HCT116 (cell line): ENCODE measurements around the gene FAM193A. TPM values are rescaled to one million over a fixed set of nuclear protein-coding genes. Genes with fewer than 3 reads are reported as not detected.

ENCODE experiments used
- ATAC-seq: fragments of 200-7000 bp; cut with Tn5 transposase; 2 replicates; pipeline ENCODE4 v1.9.1; 2020; ENCODE audit warnings: mild to moderate bottlenecking, moderate library complexity
- BruUV-seq: library from RNA; stranded (reverse); fragments of 400-500 nt; replicated peaks from 2 replicates; lab custom pipeline; 2021; lab: Mats Ljungman, UMichigan
- CTCF ChIA-PET: fragments of 300-600 bp; sonication (Branson Sonifier 250); formaldehyde crosslinking; loops from one replicate; lab custom pipeline; 2021; ENCODE audit warnings: antibody characterized with exemption; lab: Charles Lee
- POLR2A ChIA-PET: fragments of 300-600, 350-600 bp; sonication (Branson Sonifier 250); formaldehyde crosslinking; loops from one replicate; lab custom pipeline; 2021; ENCODE audit warnings: antibody characterized with exemption; lab: Charles Lee
- RAD21 ChIA-PET, 2 experiments: fragments of 300-600 bp; sonication (Branson Sonifier 250); formaldehyde crosslinking; loops; one replicate each; lab custom pipeline; 2023; ENCODE audit warnings: low total read pairs in 2 of 2; ENCODE audit not compliant: uncharacterized antibody in 2 of 2, unreplicated experiment in 2 of 2, low non-redundant PET in 1 of 2; lab: Charles Lee
- DNase-seq: peaks from one replicate; pipeline ENCODE4 v3.0.0-alpha.2; 2010; ENCODE audit warnings: low read depth, low spot score
- H2AFZ ChIP-seq: fragments of 200-600 bp; shearing (Covaris generic), sonication (generic); 2 replicates; pipeline ENCODE4 v1.6.1; 2017; ENCODE audit warnings: low read depth, mixed run types, mixed read lengths, antibody characterized with exemption, low read length; ENCODE audit not compliant: poor library complexity, severe bottlenecking
- H3K27ac ChIP-seq: 2 replicates; pipeline ENCODE4 v1.5.1; 2012; ENCODE audit warnings: low read depth, low read length
- H3K27me3 ChIP-seq: fragments of 200-600 bp; sonication (generic); 2 replicates; pipeline ENCODE4 v1.6.1; 2016; ENCODE audit warnings: mixed run types, low read length, mixed read lengths; ENCODE audit not compliant: insufficient read depth
- H3K36me3 ChIP-seq, 2 experiments: fragments of 200-500 bp in 1 of 2; fragments of 200-600 bp in 1 of 2; sonication (Bioruptor generic) in 1 of 2; sonication (generic) in 1 of 2; 2 replicates each; pipeline versions ENCODE4 v1.5.1 to v1.6.1; 2014 to 2016; ENCODE audit warnings: low read length in 2 of 2, inconsistent platforms in 1 of 2, mixed read lengths in 1 of 2, mixed run types in 1 of 2; ENCODE audit not compliant: insufficient read depth in 2 of 2, control insufficient read depth in 1 of 2
- H3K4me1 ChIP-seq, 2 experiments: fragments of 200-600 bp in 1 of 2; sonication (generic) in 1 of 2; 2 replicates each; pipeline versions ENCODE4 v1.5.1 to v1.6.1; 2012 to 2017; ENCODE audit warnings: low read length in 2 of 2, inconsistent platforms in 1 of 2, mild to moderate bottlenecking in 1 of 2, mixed read lengths in 1 of 2, mixed run types in 1 of 2, moderate library complexity in 1 of 2; ENCODE audit not compliant: insufficient read depth in 2 of 2, control insufficient read depth in 1 of 2
- H3K4me2 ChIP-seq: fragments of 200-600 bp; sonication (generic); 2 replicates; pipeline ENCODE4 v1.6.1; 2017; ENCODE audit warnings: mixed run types, low read length, mixed read lengths
- H3K4me3 ChIP-seq, 2 experiments: fragments of 200-600 bp in 1 of 2; sonication (generic) in 1 of 2; replicated peaks in 1 of 2; 2 replicates each; pipeline ENCODE4 v1.5.1; 2011 to 2016; ENCODE audit warnings: low read length in 2 of 2, control low read depth in 1 of 2, low read depth in 1 of 2, mild to moderate bottlenecking in 1 of 2, mixed read lengths in 1 of 2, mixed run types in 1 of 2
- H3K79me2 ChIP-seq: fragments of 200-600 bp; sonication (generic); 2 replicates; pipeline ENCODE4 v1.6.1; 2017; ENCODE audit warnings: mild to moderate bottlenecking, mixed run types, low read length, moderate library complexity, mixed read lengths; ENCODE audit not compliant: insufficient read depth
- H3K9ac ChIP-seq: fragments of 200-600 bp; sonication (generic); 2 replicates; pipeline ENCODE4 v1.6.1; 2016; ENCODE audit warnings: low read length, mixed read lengths
- H3K9me2 ChIP-seq: fragments of 200-600 bp; sonication (generic), shearing (Covaris generic); 2 replicates; pipeline ENCODE4 v1.6.1; 2017; ENCODE audit warnings: mixed run types, mild to moderate bottlenecking, moderate library complexity; ENCODE audit not compliant: insufficient read depth
- H3K9me3 ChIP-seq, 2 experiments: fragments of 200-500 bp in 1 of 2; fragments of 200-600 bp in 1 of 2; sonication (Bioruptor generic) in 1 of 2; sonication (generic) in 1 of 2; 2 replicates each; pipeline ENCODE4 v1.6.1; 2014 to 2017; ENCODE audit warnings: low read length in 2 of 2, mixed read lengths in 2 of 2, inconsistent platforms in 1 of 2, low read depth in 1 of 2, mild to moderate bottlenecking in 1 of 2, mixed run types in 1 of 2, moderate library complexity in 1 of 2; ENCODE audit not compliant: control insufficient read depth in 1 of 2, insufficient read depth in 1 of 2
- H4K20me1 ChIP-seq: fragments of 200-600 bp; sonication (generic), shearing (Covaris generic); 2 replicates; pipeline ENCODE4 v1.6.1; 2017; ENCODE audit warnings: mixed run types, mild to moderate bottlenecking, moderate library complexity; ENCODE audit not compliant: insufficient read depth
- ATF3 ChIP-seq: IDR thresholded peaks from 2 replicates; pipeline ENCODE4 v1.6.1; 2012
- CBX3 ChIP-seq: IDR thresholded peaks from 2 replicates; pipeline ENCODE4 v1.6.1; 2012; ENCODE audit warnings: low read depth
- CTCF ChIP-seq, 3 experiments: fragments of 200-600 bp in 1 of 3; sonication (generic) in 1 of 3; IDR thresholded peaks in 2 of 3; conservative IDR thresholded peaks in 1 of 3; 2 replicates each; pipeline ENCODE4 v1.5.1; 2012 to 2017; ENCODE audit warnings: low read depth in 2 of 3, low read length in 2 of 3, antibody characterized with exemption in 1 of 3, borderline replicate concordance in 1 of 3, control low read depth in 1 of 3, mild to moderate bottlenecking in 1 of 3, mixed read lengths in 1 of 3, mixed run types in 1 of 3, moderate library complexity in 1 of 3; ENCODE audit not compliant: insufficient read depth in 1 of 3
- ELF1 ChIP-seq: IDR thresholded peaks from 2 replicates; pipeline ENCODE4 v1.6.1; 2012; ENCODE audit warnings: low read depth, borderline replicate concordance
- JUND ChIP-seq: IDR thresholded peaks from 2 replicates; pipeline ENCODE4 v1.6.1; 2012
- REST ChIP-seq: IDR thresholded peaks from 2 replicates; pipeline ENCODE4 v1.6.1; 2012; ENCODE audit warnings: low read depth
- SIN3A ChIP-seq: IDR thresholded peaks from 2 replicates; pipeline ENCODE4 v1.6.1; 2012; ENCODE audit warnings: low read depth
- ZBTB33 ChIP-seq: IDR thresholded peaks from 2 replicates; pipeline ENCODE4 v1.6.1; 2011; ENCODE audit warnings: mild to moderate bottlenecking, low read length, moderate library complexity; ENCODE audit not compliant: insufficient replicate concordance; ENCODE audit errors: extremely low read depth
- ZFX ChIP-seq: fragments of 450-650 bp; IDR thresholded peaks from 2 replicates; pipeline ENCODE4 v1.6.1; 2017
- intact Hi-C: fragments of 100-400 bp; cut with micrococcal nuclease; formaldehyde crosslinking; loops from 2 replicates; pipeline ENCODE4 v1.10.0; 2022
- total RNA-seq: library from RNA; stranded (reverse); gene quantifications from one replicate; pipeline ENCODE4 v1.2.1, GENCODE V29; 2021; ENCODE audit not compliant: unreplicated experiment

FAM193A gene
- total RNA-seq, 1 experiment from 2014 or later: 15.7 TPM

GRCh38 chr4:2583517-2583916, 47.1 kb downstream of the FAM193A start:
- no peak overlapping the region for H3K4me2 ChIP-seq

More at GRCh38 chr4:2583517-2583916, 47.1 kb downstream of the FAM193A start:
- Histone ChIP-seq H3K36me3 (no peaks in the 10 kb centered on the region), H3K4me1 (no peaks in the 10 kb centered on the region; a peak in 1 of 4 replicates), H3K9me3 (no peaks in the 10 kb centered on the region), H3K9ac (no peak overlapping the region), H3K4me3 (no peak overlapping the region), H3K79me2 (peaks cover 92% of the 10 kb centered on the region), H2AFZ (no peak overlapping the region), H3K27me3 (no peaks in the 10 kb centered on the region), H3K9me2 (no peaks in the 10 kb centered on the region), H4K20me1 (0 out of 2 replicates have a peak, but pooled peaks cover 16% of the 10 kb centered on the region), H3K27ac (no peak overlapping the region)
- intact Hi-C loops: no loop called here
- ChIA-PET RAD21 (no interaction called here), POLR2A (no interaction called here), CTCF (no interaction called here)
- BruUV-seq: no TSS peak
- DNase-seq (no peak), ATAC-seq (no peak)
- TF ChIP-seq ZBTB33 (no peak), CTCF (IDR thresholded peaks at IDR 0.05 in 2 of 3, conservative IDR thresholded peaks at IDR 0.05 in 1 of 3; ENCODE audit: borderline replicate concordance in 1 of 3, insufficient read depth in 1 of 3, low read depth in 2 of 3, low read length in 2 of 3) (no peak), JUND (no peak), ATF3 (no peak), REST (no peak), CBX3 (no peak), SIN3A (no peak), ELF1 (no peak), ZFX (no peak)
